Stimulated activated CD4-positive, alpha-beta T cell treated with anti-CD3 and anti-CD28 coated beads, Interleukin-4, amount 100 ng/mL, for 48 hours (primary cell): ENCODE data around the gene RSPH4A.
A peak's percentile ranks its signal among the peaks of the same experiment; 100 is the strongest.
"Not testable (repeated sequence)": the region's sequence is repeated elsewhere in the genome, so short reads cannot be mapped to it uniquely, and the experiment has no call there.

ENCODE experiments used
- DNase-seq, 2 donors: peaks; one replicate each; pipeline ENCODE4 v3.0.0-alpha.2; 2020; ENCODE audit warnings: low read depth in 2 of 2

Gene RSPH4A

DNA sequence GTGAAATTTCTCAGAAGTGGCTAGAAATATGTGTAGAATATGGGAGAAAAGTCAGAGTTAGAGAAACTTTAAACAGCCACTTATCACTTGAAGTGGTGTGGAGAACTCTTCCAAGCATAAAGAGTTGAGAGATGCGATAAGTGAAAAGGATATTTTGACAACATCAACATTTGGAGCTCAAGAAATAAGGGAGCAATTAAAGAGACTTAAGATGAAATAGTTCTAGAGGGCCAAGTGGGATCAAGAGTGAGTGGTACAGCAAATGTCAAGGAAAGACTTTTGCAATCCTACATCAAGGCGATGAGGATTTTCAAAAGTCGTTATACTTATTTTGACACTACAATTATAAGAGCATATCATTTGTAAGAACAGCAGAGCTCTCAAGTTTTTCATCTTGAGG, 9.6 kb downstream of the RSPH4A start:
- no peak for DNase-seq

DNA sequence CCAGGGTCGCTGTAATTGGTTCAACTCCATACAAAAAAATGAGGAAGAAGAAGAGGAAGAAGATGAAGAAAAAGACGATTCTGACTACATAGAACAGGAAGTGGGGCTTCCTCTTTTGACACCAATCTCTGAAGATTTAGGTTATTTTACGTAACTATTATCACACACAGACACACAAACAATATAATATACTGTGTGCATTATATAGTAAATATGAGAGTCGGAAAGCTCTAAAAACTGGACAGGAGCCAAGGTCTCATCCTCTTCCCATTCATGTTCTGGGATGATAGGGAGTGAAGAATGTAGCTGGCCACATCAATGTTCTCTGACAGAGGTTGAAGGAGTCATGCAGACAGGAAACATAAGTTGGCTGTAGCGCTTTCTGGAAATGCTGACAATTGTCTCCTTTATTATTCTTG, 13.3 kb downstream of the RSPH4A start:
- DNase-seq, result no peak

DNA sequence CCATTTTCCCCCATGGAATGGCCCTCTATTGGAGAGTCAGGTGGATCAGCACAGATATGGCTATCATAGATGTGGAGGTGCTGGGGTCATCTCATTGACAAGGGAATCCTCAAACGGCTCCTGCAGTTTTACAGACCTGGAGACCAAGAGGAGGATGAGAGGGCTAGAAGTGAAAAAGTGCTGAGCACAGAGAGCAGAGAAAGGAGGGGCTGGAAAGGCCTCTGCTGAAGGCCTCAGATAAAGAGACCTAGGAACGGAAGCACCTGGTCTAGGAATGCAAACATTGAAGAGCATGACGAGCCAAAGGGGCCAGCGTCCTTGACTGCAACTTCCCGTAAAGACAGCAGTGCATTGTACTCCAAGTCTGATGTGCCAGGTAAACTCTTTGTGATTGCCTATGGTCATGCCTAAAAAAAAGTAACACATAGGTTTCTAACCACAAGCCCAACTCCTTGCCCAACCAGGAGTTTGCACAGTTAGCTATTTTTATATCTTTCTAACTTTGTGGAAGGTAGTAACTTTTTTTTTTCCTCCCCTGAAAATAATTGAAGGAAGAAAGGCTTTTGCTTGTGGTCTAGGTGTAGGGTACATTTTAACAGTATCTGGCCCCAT, 15.2 kb downstream of the RSPH4A start:
- no peak for DNase-seq

DNA sequence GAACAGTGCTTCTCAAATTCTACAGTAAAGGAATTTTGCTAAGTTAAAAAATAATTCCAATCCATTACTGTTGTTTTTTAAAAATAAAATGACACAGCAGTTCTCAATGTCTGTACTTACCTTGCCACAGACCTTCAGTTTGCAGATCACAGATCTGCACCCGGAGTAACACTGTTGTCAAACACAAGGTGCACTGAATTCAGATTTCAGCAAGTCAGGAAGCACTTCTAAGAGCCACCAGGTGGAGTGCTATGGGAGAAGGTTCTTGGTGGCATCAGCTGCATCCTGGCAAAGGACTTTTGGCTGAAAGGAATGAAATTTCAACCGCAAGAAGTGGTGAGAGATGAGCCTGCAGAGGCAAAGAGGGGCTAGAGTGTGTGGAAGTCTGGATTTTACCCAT, 17.4 kb downstream of the RSPH4A start:
- no peak for DNase-seq

DNA sequence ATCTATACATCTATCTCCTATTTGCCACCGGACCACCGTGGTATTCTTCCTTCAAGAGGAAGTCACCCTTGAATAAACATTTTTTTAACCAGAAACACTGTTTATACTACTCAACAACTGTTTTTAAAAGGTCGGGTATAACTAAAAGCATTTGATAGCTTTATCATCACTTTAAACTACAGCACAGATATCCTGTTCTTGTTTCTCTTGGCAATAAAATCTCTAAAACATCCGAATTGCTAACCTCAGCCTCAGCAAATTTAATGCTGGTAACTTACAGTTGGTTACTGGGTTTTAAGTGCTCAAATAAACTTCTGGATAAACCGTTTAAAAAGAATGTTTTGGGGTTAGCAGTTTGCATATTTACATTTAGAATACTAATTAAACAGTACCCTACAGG, 31.9 kb downstream of the RSPH4A start:
- DNase-seq, result no peak

DNA sequence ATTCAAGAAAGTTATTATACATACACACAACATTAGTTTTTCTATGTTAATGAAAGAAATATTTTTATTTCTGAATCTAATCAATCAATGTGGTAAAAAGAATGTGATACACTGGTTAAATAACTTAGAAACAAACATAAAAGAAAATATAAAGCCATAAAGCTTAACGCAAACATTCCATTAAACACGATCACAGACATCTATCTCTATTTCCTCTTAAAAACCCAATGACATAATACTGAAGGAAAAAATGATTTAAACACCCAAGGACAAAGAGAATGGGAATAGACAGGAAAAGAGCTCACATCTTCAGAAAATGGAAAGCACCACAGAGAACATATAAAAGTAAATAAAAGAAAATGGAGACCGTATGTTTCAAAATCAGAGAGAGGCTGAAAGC, 32.9 kb downstream of the RSPH4A start:
- no peak for DNase-seq

DNA sequence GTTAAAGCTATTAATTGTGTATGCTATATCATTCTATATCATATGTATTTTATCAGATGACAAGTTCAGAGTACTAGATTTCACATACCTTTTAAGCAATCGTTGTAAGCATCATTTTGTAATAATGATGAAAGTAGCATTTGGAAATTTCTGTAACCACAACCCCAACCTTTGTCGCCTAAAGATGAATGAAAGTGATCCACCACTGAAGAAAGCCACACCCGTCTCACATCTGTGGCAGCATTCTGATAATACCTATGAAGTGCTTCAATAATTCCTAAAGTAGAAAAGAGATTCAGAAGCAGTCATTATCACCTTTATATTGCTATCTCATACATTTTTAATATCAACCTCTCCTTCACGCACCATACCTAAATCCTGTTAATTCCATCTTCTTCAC, 35.6 kb downstream of the RSPH4A start:
- no peak for DNase-seq

DNA sequence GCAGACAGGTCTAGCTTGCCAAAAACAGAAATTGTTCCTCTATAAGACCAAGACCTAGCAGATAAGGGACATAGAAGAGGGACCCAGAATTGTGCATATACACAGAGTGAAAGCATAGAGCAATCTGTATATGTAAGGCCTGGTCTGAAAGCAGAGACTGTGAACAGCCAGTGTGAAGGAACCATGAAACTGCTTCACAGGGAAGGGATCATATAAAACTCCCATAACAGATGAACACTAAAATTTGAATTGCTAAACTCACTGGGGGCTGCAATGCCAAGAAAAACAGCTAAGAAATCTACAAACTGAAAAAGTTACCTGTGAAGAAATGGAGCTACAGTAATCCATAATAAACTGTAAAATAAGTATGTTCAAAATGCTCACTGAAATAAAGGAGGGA, 45.3 kb downstream of the RSPH4A start:
- DNase-seq, result no peak

DNA sequence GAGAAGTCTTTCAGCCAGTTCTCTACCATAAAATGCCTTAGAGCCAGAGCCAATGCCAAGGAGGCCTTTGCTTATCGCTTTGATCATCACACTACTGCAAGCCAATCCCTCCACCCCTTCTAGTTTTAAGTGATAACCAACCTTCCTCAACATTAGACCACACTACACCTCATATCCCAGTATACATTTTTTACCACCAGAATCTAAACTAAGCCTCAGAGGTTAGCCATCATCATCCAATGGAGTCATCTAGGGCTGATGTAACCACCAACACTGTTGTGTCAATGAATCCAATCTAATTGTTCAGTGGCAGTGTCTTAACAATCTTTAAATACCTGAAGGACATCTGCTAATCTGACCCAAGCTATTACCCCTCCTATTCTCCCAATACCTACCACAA, 45.9 kb downstream of the RSPH4A start:
- no peak for DNase-seq

DNA sequence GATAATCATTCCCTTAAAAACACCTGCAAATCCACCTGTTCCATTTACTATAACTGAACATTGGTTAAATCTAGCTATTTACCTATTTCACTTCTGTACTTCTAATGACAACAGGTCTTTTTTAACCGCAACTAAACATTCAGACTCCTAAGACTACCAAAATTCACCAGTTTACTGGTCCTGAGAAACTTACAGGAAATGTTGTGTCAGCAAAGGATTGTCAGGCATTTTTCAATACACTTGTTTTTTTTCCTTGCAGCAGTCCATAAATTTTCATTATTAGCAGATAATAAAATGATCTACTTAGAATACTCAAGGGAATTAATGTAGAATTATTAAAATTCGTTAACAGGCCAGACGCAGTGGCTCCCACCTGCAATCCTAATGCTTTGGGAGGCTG, 47.0 kb downstream of the RSPH4A start:
- DNase-seq, result no peak

DNA sequence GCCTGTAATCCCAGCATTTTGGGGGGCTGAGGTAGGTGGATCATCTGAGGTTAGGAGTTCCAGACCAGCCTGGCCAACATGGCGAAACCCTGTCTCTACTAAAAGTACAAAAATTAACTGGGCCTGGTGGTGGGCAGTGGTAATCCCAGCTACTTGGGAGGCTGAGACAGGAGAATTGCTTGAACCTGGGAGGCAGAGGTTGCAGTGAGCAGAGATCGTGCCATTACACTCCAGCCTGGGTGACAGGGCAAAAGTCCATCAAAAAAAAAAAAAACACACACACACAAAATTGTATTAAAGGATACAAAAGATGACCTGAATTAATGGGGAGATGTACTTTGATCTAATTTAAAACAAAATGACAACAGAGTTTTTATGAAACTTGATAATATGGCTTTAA, 47.9 kb downstream of the RSPH4A start:
- not testable (repeated sequence) for DNase-seq

DNA sequence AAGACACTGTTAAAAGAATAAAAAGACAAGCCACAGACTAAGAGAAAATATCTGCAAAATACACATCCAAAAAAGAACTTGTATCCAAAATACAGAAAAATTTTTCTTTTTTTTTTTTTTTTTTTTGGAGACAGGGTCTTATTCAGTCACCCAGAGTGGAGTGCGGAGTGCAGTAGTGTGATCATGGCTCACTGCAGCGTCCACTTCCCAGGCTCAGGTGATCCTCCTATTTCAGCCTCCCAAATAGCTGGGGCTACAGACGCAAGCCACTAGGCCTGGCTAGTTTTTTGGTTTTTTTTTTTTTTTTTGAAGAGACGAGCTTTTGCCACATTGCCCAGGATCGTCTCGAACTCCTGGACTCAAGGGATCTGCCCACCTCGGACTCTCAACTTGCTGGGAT, 49.2 kb downstream of the RSPH4A start:
- no peak for DNase-seq

DNA sequence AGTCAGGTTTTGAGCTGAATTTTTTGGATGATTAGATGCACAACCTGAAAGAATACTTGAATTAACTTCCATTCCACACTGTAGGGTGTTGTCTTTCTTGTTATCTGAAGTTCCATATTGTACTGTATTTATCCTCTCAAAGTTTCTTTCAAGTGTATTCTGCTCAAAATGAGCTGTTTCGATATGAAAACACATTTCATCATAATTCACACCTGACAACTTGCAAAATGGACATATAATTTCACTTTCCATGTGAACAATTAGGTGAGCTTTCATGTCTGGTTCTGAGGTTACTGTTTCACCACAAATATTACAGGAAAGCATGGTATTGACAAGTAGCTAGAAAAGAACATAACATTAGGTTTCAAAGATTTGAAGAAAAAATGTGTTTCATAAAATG, 50.6 kb downstream of the RSPH4A start:
- DNase-seq, result no peak

DNA sequence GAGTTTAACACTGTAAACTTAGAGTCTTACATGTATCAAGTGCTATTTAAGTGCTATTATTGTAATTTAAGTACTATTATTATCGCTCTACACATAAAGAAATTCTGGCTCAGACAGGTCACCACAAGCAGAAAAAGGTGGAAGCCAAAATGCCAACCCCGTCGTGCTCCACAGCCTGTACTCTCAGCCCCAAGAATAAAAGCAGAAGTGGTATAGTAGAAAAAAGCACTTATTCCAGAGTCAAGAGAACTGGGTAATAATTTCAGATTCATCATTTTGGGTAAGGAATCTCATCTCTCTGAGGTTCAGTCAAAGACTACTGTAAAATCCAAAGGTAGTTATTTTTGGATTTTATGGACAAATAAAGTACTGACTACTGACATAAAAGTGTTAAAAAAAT, 51.3 kb downstream of the RSPH4A start:
- no peak for DNase-seq

DNA sequence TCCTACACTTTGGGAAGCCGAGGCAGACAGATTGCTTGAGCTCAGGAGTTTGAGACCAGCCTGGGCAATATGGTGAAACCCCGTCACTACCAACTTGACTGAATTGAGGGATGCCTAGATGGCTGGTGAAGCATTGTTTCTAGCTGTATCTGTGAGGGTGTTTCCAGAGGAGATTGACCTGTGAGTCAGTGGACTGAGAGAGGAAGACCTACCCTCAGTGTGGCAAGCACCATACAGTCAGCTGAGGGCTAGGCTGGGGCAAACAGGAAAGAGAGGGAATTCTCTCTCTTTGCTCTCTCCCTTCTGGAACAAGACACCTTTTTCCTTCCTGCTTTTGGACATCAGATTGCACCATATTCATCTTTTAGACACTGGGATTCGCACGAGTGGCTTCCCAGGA, 56.0 kb downstream of the RSPH4A start:
- DNase-seq, result no peak

DNA sequence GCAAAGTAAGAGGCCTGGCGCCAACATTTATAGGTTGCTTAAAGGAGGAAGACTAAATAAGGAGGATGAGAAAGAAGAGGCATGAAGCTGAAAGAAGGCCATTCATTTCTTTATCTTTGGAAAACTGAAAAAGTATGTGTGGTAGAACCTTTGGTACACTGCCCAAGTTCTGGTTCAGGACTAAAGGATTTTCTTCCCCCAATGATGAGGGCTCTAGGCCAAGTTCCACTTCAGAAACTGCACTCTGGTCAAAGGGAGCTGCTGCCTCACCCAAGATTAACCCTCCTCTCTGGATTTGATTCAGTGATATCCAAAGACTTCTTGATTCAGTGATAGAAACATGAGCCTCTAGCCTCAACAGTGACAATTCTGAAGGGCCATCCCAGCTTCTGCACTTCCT, 59.7 kb downstream of the RSPH4A start:
- no peak for DNase-seq

DNA sequence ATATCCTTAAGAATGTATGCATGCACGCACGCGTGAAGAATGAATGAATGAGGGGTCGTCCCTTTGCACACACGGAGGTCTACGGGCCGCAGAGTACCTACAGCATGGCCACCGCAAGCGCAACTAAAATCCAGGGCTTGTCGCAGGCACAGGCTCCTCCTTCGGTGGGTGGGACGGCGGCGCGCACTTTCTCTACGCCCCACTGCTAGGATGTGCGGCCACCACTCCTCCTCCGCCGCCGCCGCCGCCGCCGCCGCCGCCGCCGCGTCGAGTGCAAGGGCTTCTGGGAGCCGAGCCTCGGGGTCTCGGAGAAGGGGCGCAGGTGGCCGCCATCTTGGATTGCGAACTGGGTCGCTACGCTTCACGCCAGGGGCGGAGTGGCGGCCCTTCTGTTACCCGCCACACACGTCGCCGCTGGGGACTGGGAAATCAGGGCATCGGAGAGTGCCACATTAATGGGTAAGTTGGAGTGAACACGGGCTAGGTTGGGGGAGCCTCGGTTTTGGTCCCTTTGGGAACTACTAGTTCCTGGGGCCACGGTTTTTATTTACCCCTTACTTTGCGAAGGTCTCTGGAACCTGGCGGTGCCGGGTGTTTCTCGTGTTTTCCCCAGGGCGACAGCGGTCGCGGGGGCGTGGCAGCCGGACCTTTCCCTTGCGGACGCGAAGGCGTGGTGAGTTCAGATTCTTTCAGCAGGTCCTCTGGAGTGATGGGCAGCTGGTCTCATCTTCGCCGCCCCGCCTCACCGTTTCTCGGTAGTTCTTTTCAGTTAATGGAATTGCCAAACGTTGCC, 64.8 kb downstream of the RSPH4A start, which contains the start of gene KPNA5:
Gene KPNA5 (plus strand): TSS at position 332 of the 793 bp plus-strand sequence. CDS start 124 bp downstream, at position 456.
- DNase-seq, result peak; percentile 84 to 92

DNA sequence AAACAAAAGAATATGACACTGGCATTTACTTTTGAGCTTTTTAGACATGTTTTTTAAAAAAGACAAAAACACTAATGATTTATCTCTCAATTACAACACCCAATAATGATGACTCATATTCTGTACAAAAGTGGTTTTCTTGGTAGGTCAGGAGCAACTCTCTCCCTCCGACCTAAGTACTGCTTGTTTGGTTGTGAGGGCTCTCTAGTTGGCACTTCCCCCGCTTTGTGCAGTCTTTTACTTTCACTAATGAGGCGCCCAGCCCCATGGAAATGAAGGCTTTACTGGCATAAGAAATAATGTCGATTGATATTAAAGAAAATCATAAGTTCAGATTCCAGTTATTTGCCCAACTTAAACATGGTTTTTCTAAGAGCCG, 66.0 kb downstream of the RSPH4A start:
- DNase-seq, result no peak
